K562 (cell line): ENCODE measurements around the gene ATAD5. TPM values are rescaled to one million over a fixed set of nuclear protein-coding genes. Genes with fewer than 3 reads are reported as not detected.

Source experiments
- CSDE1 ChIP-seq, 2 experiments: fragments of 450-650 bp; IDR thresholded peaks; 2 replicates each; pipeline ENCODE4 v1.6.1; 2016; ENCODE audit warnings: mild to moderate bottlenecking in 1 of 2
- E2F3 ChIP-seq: fragments of 250-450 bp; sonication (Bioruptor Pico); IDR thresholded peaks from 2 replicates; pipeline ENCODE4 v1.4.0; 2020; ENCODE audit warnings: mild to moderate bottlenecking
- POLR2AphosphoS5 ChIP-seq: IDR thresholded peaks from 2 replicates; pipeline ENCODE4 v1.6.1; 2011; ENCODE audit warnings: mild to moderate bottlenecking, low read depth, low read length, moderate library complexity; ENCODE audit not compliant: control insufficient read depth, insufficient read depth
- POLR3A ChIP-seq: IDR thresholded peaks from 2 replicates; pipeline ENCODE4 v1.6.1; 2011; ENCODE audit warnings: borderline replicate concordance, mild to moderate bottlenecking, moderate library complexity; ENCODE audit not compliant: insufficient read length, insufficient read depth; ENCODE audit errors: extremely low read depth
- RAD21 ChIP-seq, 2 experiments: fragments of 250-450 bp in 1 of 2; fragments of 450-650 bp in 1 of 2; sonication (Bioruptor Pico) in 1 of 2; formaldehyde crosslinking in 1 of 2; IDR thresholded peaks in 1 of 2; conservative IDR thresholded peaks in 1 of 2; 2 replicates each; pipeline versions ENCODE4 v1.4.0 to v1.8.0; 2020 to 2022; ENCODE audit warnings: mild to moderate bottlenecking in 2 of 2, moderate library complexity in 1 of 2
- SMC3 ChIP-seq: conservative IDR thresholded peaks from 2 replicates; pipeline ENCODE4 v1.6.1; 2011; ENCODE audit warnings: low read depth, low read length, improper control_type of control experiment; ENCODE audit not compliant: insufficient read depth
- SREBF2 ChIP-seq: sonication (generic); formaldehyde crosslinking; IDR thresholded peaks from 2 replicates; pipeline ENCODE4 v1.4.0; 2020; ENCODE audit warnings: mild to moderate bottlenecking, missing genetic modification reagents
- TRIM24 ChIP-seq, 2 experiments: fragments of 450-650 bp; IDR thresholded peaks; 2 replicates each; pipeline ENCODE4 v1.6.1; 2016
- ZC3H8 ChIP-seq: fragments of 450-650 bp; IDR thresholded peaks from 2 replicates; pipeline ENCODE4 v1.6.1; 2017
- ZNF785 ChIP-seq: fragments of 250-450 bp; sonication (Bioruptor Pico); IDR thresholded peaks from 2 replicates; pipeline ENCODE4 v1.4.0; 2020; ENCODE audit warnings: mild to moderate bottlenecking
- polyA plus RNA-seq, 8 experiments: library from polyadenylated mRNA; depleted of rRNA in 4 of 8; stranded (reverse) in 5 of 8; unstranded in 3 of 8; fragments of >200 nt; fragmentation: Nextera tagmentation in 2 of 8; fragmentation: Illumina TruSeq in 1 of 8; extraction: Ambion mirVana in 2 of 8; extraction: Trizol in 1 of 8; gene quantifications; 2 replicates each; pipeline versions ENCODE4 v1.2.1 to v1.2.3, GENCODE V29; 2011 to 2014; ENCODE audit warnings: inconsistent platforms in 1 of 8, missing spikeins in 1 of 8
- total RNA-seq, 7 experiments: library from RNA; depleted of rRNA in 6 of 7; stranded (reverse); fragments of >200 nt in 6 of 7; fragmentation: Illumina TruSeq in 2 of 7; extraction: Trizol in 2 of 7; gene quantifications; 2 replicates each; pipeline versions ENCODE4 v1.2.1 to v1.2.3, GENCODE V29; 2011 to 2021; ENCODE audit warnings: low replicate concordance in 1 of 7
- TF ChIP-seq, protein P1 (sequence below): fragments of 450-650 bp; IDR thresholded peaks from 2 replicates; pipeline ENCODE4 v1.6.1; 2016; ENCODE audit warnings: mild to moderate bottlenecking, moderate library complexity
- TF ChIP-seq, protein P2 (sequence below): fragments of 200-800 bp; sonication (Bioruptor generic); IDR thresholded peaks from 2 replicates; pipeline ENCODE4 v1.6.1; 2017; ENCODE audit warnings: missing genetic modification characterization, missing compliant biosample characterization

The ATAD5 gene
- total and polyA plus RNA-seq, 9 of the 15 experiments (the other 6 are each of a cell fraction or from before 2014, with no cell fraction given), result 4.6 to 25.6 (median 19.5) TPM

DNA sequence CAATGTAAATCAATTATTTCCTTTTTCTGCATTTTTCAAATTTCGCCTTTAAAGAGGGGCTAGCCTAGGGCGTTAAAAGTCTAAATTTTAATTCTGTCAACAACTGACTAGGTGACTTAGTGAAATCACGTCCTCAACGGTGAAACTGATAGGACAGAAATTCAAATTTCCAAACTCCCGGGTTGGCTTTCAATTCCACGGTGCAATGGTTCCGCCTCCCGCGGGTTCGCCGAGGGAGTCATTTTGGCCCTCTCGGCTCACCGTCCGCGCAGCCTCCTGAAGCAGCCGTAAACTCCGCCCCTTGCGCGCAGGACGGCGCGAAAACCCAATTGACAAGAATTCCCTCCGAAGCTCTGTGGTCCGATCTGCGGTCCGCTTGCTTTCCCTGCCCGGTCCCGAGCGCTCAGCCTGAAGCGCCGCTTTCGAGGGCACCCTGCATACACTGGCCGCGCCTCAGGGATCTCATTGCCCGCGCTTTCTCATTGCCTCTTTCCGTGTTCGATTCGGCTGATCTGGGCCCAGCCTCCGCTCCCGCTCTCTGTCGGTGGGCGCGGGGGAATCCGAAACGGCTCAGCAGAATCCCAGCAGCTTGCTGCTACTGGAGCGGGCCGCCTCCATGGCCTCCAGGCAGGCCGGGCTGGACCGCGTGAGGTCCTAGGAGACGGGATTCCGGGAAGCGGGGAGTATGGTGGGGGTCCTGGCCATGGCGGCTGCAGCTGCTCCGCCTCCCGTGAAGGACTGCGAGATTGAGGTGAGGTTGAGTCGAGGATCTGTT is at the start of gene ATAD5 (continued):
- TF ChIP-seq, protein P1, sequence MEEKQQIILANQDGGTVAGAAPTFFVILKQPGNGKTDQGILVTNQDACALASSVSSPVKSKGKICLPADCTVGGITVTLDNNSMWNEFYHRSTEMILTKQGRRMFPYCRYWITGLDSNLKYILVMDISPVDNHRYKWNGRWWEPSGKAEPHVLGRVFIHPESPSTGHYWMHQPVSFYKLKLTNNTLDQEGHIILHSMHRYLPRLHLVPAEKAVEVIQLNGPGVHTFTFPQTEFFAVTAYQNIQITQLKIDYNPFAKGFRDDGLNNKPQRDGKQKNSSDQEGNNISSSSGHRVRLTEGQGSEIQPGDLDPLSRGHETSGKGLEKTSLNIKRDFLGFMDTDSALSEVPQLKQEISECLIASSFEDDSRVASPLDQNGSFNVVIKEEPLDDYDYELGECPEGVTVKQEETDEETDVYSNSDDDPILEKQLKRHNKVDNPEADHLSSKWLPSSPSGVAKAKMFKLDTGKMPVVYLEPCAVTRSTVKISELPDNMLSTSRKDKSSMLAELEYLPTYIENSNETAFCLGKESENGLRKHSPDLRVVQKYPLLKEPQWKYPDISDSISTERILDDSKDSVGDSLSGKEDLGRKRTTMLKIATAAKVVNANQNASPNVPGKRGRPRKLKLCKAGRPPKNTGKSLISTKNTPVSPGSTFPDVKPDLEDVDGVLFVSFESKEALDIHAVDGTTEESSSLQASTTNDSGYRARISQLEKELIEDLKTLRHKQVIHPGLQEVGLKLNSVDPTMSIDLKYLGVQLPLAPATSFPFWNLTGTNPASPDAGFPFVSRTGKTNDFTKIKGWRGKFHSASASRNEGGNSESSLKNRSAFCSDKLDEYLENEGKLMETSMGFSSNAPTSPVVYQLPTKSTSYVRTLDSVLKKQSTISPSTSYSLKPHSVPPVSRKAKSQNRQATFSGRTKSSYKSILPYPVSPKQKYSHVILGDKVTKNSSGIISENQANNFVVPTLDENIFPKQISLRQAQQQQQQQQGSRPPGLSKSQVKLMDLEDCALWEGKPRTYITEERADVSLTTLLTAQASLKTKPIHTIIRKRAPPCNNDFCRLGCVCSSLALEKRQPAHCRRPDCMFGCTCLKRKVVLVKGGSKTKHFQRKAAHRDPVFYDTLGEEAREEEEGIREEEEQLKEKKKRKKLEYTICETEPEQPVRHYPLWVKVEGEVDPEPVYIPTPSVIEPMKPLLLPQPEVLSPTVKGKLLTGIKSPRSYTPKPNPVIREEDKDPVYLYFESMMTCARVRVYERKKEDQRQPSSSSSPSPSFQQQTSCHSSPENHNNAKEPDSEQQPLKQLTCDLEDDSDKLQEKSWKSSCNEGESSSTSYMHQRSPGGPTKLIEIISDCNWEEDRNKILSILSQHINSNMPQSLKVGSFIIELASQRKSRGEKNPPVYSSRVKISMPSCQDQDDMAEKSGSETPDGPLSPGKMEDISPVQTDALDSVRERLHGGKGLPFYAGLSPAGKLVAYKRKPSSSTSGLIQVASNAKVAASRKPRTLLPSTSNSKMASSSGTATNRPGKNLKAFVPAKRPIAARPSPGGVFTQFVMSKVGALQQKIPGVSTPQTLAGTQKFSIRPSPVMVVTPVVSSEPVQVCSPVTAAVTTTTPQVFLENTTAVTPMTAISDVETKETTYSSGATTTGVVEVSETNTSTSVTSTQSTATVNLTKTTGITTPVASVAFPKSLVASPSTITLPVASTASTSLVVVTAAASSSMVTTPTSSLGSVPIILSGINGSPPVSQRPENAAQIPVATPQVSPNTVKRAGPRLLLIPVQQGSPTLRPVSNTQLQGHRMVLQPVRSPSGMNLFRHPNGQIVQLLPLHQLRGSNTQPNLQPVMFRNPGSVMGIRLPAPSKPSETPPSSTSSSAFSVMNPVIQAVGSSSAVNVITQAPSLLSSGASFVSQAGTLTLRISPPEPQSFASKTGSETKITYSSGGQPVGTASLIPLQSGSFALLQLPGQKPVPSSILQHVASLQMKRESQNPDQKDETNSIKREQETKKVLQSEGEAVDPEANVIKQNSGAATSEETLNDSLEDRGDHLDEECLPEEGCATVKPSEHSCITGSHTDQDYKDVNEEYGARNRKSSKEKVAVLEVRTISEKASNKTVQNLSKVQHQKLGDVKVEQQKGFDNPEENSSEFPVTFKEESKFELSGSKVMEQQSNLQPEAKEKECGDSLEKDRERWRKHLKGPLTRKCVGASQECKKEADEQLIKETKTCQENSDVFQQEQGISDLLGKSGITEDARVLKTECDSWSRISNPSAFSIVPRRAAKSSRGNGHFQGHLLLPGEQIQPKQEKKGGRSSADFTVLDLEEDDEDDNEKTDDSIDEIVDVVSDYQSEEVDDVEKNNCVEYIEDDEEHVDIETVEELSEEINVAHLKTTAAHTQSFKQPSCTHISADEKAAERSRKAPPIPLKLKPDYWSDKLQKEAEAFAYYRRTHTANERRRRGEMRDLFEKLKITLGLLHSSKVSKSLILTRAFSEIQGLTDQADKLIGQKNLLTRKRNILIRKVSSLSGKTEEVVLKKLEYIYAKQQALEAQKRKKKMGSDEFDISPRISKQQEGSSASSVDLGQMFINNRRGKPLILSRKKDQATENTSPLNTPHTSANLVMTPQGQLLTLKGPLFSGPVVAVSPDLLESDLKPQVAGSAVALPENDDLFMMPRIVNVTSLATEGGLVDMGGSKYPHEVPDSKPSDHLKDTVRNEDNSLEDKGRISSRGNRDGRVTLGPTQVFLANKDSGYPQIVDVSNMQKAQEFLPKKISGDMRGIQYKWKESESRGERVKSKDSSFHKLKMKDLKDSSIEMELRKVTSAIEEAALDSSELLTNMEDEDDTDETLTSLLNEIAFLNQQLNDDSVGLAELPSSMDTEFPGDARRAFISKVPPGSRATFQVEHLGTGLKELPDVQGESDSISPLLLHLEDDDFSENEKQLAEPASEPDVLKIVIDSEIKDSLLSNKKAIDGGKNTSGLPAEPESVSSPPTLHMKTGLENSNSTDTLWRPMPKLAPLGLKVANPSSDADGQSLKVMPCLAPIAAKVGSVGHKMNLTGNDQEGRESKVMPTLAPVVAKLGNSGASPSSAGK, result peak; percentile 72
- TF ChIP-seq SREBF2 (CRISPR knock-in tag), result no peak
- TF ChIP-seq, protein P2, sequence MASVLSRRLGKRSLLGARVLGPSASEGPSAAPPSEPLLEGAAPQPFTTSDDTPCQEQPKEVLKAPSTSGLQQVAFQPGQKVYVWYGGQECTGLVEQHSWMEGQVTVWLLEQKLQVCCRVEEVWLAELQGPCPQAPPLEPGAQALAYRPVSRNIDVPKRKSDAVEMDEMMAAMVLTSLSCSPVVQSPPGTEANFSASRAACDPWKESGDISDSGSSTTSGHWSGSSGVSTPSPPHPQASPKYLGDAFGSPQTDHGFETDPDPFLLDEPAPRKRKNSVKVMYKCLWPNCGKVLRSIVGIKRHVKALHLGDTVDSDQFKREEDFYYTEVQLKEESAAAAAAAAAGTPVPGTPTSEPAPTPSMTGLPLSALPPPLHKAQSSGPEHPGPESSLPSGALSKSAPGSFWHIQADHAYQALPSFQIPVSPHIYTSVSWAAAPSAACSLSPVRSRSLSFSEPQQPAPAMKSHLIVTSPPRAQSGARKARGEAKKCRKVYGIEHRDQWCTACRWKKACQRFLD (CRISPR knock-in tag), result no peak
- no peak for TF ChIP-seq ZC3H8
- peak; percentile 95 for TF ChIP-seq E2F3 (CRISPR knock-in tag)
- TF ChIP-seq RAD21 (CRISPR knock-in tag; conservative IDR thresholded peaks at IDR 0.05 in 1 of 2, IDR thresholded peaks at IDR 0.05 in 1 of 2), result no peak
- TF ChIP-seq SMC3, result no peak
- no peak for TF ChIP-seq ZNF785 (CRISPR knock-in tag)
- TF ChIP-seq POLR2AphosphoS5, result peak; percentile 60
- TF ChIP-seq POLR3A, result no peak
- TF ChIP-seq TRIM24 (IDR thresholded peaks at IDR 0.05), result peak; percentile 20 to 58; a peak in 1 of 4 replicates
- no peak for TF ChIP-seq CSDE1 (IDR thresholded peaks at IDR 0.05)
